Measurements from ENCODE around the gene SPOCK1. TPM values are rescaled to one million over a fixed set of nuclear protein-coding genes. Genes with fewer than 3 reads are reported as not detected.

Gene SPOCK1
- total and polyA plus RNA-seq, 8 donors = 0.46 to 15.6 (median 9.2) TPM

GRCh38 chr5:137268646-137269045 lies 230.5 kb downstream of the SPOCK1 start:
- no peaks in the 10 kb centered on the region for H3K4me1 ChIP-seq
- H3K36me3 ChIP-seq = no peaks in the 10 kb centered on the region
- WGBS, 5 donors = 74 to 91% (median 85%) methylated on average over 1 of the region's 1 CpG
- H3K9me3 ChIP-seq = no peaks in the 10 kb centered on the region
- TF ChIP-seq POLR2AphosphoS5 (IDR thresholded peaks at IDR 0.05) (no peak), POLR2A (IDR thresholded peaks at IDR 0.05) (no peak), CTCF (IDR thresholded peaks at IDR 0.05) (no peak), EP300 (IDR thresholded peaks at IDR 0.05) (no peak)
- H3K4me3 ChIP-seq = no peak overlapping the region
- DNase-seq = no peak
- intact Hi-C loops (cut with DNase I; ENCODE audit: low total_unique reads) = no loop called here
- no peak overlapping the region for H3K27ac ChIP-seq
- no peaks in the 10 kb centered on the region for H3K27me3 ChIP-seq

DNA sequence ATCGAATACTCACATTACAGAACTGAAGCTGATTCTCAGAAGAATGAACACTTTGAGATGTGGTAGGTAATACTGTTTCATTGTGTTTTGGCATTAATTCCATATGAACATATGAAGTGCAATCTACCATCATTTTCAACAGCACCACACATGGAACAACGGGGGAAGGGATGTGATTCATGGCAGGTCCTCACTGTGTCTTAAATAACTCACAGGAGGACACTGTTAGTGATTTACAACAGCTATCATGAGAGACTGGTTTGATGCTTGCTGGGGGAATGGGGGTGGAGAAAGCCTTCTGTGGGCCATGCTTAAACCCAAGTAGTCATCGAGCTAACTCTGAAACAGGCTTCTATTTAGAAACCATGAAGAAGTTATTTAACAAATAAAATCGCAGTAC lies 232.9 kb downstream of the SPOCK1 start:
- Histone ChIP-seq H3K9me3 (no peaks in the 10 kb centered on the region), H3K27ac (no peak overlapping the region), H3K4me3 (no peak overlapping the region), H3K27me3 (no peaks in the 10 kb centered on the region), H3K36me3 (no peaks in the 10 kb centered on the region), H3K4me1 (no peaks in the 10 kb centered on the region)
- TF ChIP-seq POLR2AphosphoS5 (IDR thresholded peaks at IDR 0.05) = no peak
- no peak for TF ChIP-seq POLR2A (IDR thresholded peaks at IDR 0.05)
- no peak for TF ChIP-seq CTCF (IDR thresholded peaks at IDR 0.05)
- no peak for TF ChIP-seq EP300 (IDR thresholded peaks at IDR 0.05)
- no peak for DNase-seq
- intact Hi-C loops (cut with DNase I; ENCODE audit: low total_unique reads) = no loop called here
- 87 to 96% (median 90%) methylated on average over 4 of the region's 4 CpGs for whole genome bisulfite sequencing, 5 donors

- no peak overlapping the region for H3K27ac ChIP-seq
- no peak overlapping the region for H3K4me3 ChIP-seq
- intact Hi-C loops (cut with DNase I; ENCODE audit: low total_unique reads) = no loop called here
- H3K36me3 ChIP-seq = no peaks in the 10 kb centered on the region
- TF ChIP-seq POLR2A (IDR thresholded peaks at IDR 0.05) = no peak
- no peak for TF ChIP-seq POLR2AphosphoS5 (IDR thresholded peaks at IDR 0.05)
- no peak for TF ChIP-seq CTCF (IDR thresholded peaks at IDR 0.05)
- no peak for TF ChIP-seq EP300 (IDR thresholded peaks at IDR 0.05)
- WGBS, 5 donors = 79 to 85% (median 80%) methylated on average over 1 of the region's 1 CpG
- no peaks in the 10 kb centered on the region for H3K4me1 ChIP-seq
- DNase-seq = no peak
- H3K9me3 ChIP-seq = no peaks in the 10 kb centered on the region
- no peaks in the 10 kb centered on the region for H3K27me3 ChIP-seq
Observed at GRCh38 chr5:137265457-137265856, 233.7 kb downstream of the SPOCK1 start.

DNA sequence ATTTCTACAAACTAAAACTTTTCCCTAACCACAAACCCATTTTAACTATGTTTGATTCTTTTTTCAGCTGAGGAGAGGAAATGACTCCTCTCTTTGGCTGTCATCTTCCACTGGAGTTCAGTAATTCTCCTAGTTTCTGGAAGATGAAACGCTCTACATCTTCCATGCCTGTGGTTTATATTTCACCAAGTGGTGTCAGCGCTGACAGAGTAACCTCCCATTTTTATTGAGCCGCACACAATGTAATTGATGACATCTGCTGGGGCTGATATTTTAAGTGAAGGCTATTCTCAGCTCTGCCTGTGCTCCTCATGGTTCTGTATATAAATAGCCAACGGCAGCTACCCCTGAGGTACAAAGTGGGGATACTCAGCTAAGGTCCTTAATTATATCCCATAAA lies 234.6 kb downstream of the SPOCK1 start:
- WGBS, 5 donors = 82 to 89% (median 84%) methylated on average over 4 of the region's 4 CpGs
- DNase-seq = no peak
- Histone ChIP-seq H3K4me1 (no peaks in the 10 kb centered on the region), H3K9me3 (no peaks in the 10 kb centered on the region), H3K36me3 (no peaks in the 10 kb centered on the region), H3K27ac (no peak overlapping the region), H3K27me3 (no peaks in the 10 kb centered on the region), H3K4me3 (no peak overlapping the region)
- intact Hi-C loops (cut with DNase I; ENCODE audit: low total_unique reads) = no loop called here
- TF ChIP-seq CTCF (IDR thresholded peaks at IDR 0.05) (no peak), EP300 (IDR thresholded peaks at IDR 0.05) (no peak), POLR2A (IDR thresholded peaks at IDR 0.05) (no peak), POLR2AphosphoS5 (IDR thresholded peaks at IDR 0.05) (no peak)

All from stomach (tissue), 9 donors.